ENCODE results near the gene RPS15.
"Not testable (repeated sequence)": the region's sequence is repeated elsewhere in the genome, so short reads cannot be mapped to it uniquely, and the experiment has no call there.

Gene RPS15

GRCh38 chr19:1435378-1435989 lies 2.7 kb upstream of the RPS15 start:
- no peak for DNase-seq

GRCh38 chr19:1437609-1438008 lies 587 bp upstream of the RPS15 start:
- no peak for DNase-seq

GRCh38 chr19:1438933-1439354 lies 748 bp downstream of the RPS15 start:
- DNase-seq: no peak

GRCh38 chr19:1439525-1440417 lies 1.6 kb downstream of the RPS15 start:
- not testable (repeated sequence) for DNase-seq

- DNase-seq: no peak
Observed at GRCh38 chr19:1440418-1440801, 2.2 kb downstream of the RPS15 start.

GRCh38 chr19:1441022-1441426 lies 2.8 kb downstream of the RPS15 start:
- DNase-seq: no peak

GRCh38 chr19:1441677-1442438 lies 3.7 kb downstream of the RPS15 start:
- DNase-seq: no peak

- peak in 13 of 14 donors; percentile 31 to 80 (median 61) for DNase-seq
Observed at GRCh38 chr19:1445185-1445931, 7.2 kb downstream of the RPS15 start.

- DNase-seq: peak in 8 of 14 donors; percentile 29 to 75 (median 40)
Observed at GRCh38 chr19:1445932-1446712, 7.9 kb downstream of the RPS15 start.

GRCh38 chr19:1446713-1447481 lies 8.7 kb downstream of the RPS15 start:
- DNase-seq: peak in 3 of 14 donors; percentile 23 to 36 (median 27)

- DNase-seq: no peak
Observed at GRCh38 chr19:1447504-1447903, 9.3 kb downstream of the RPS15 start.

GRCh38 chr19:1447944-1448343 lies 9.7 kb downstream of the RPS15 start:
- DNase-seq: no peak

GRCh38 chr19:1449467-1450442 lies 11.6 kb downstream of the RPS15 start, which contains the start of gene APC2:
TSS of gene APC2 (plus strand) at chr19:1450121. CDS start at chr19:1453002, 2,881 bp downstream.
- DNase-seq: peak in 13 of 14 donors; percentile 39 to 90 (median 78)

- DNase-seq: peak in 12 of 14 donors; percentile 52 to 85 (median 74)
Observed at GRCh38 chr19:1450735-1451731, 12.8 kb downstream of the RPS15 start.

GRCh38 chr19:1451916-1452801 lies 14.0 kb downstream of the RPS15 start:
- DNase-seq: peak in 13 of 14 donors; percentile 27 to 93 (median 69)

GRCh38 chr19:1452802-1453524 lies 14.8 kb downstream of the RPS15 start:
- DNase-seq: peak in 4 of 14 donors; percentile 22 to 58 (median 57)
